Mesothelial cell of epicardium (in vitro differentiated cells): ENCODE data around the gene TMEM178B. TPM values are rescaled to one million over a fixed set of nuclear protein-coding genes. Genes with fewer than 3 reads are reported as not detected.
"Not testable (repeated sequence)": the region's sequence is repeated elsewhere in the genome, so short reads cannot be mapped to it uniquely, and the experiment has no call there.

ENCODE experiments used
- DNase-seq, 2 experiments: peaks; one replicate each; pipeline ENCODE4 v3.0.0; 2021; ENCODE audit warnings: low spot score in 2 of 2; ENCODE audit not compliant: unreplicated experiment in 2 of 2
- H3K27ac Mint-ChIP-seq: 2 replicates; pipeline ENCODE4 v1.8.0; 2021; ENCODE audit warnings: mixed read lengths
- H3K27me3 Mint-ChIP-seq: 2 replicates; pipeline ENCODE4 v1.8.0; 2021; ENCODE audit warnings: low read depth, mixed read lengths
- H3K36me3 Mint-ChIP-seq: 2 replicates; pipeline ENCODE4 v1.8.0; 2021; ENCODE audit warnings: mixed read lengths
- H3K4me1 Mint-ChIP-seq: 2 replicates; pipeline ENCODE4 v1.8.0; 2021; ENCODE audit warnings: mixed read lengths
- H3K4me3 Mint-ChIP-seq: 2 replicates; pipeline ENCODE4 v1.8.0; 2021; ENCODE audit warnings: mild to moderate bottlenecking, moderate library complexity, mixed read lengths
- H3K9me3 Mint-ChIP-seq: 2 replicates; pipeline ENCODE4 v1.8.0; 2021; ENCODE audit warnings: mixed read lengths
- CTCF ChIP-seq: fragments of 200-600 bp; sonication (generic); IDR thresholded peaks from one replicate; pipeline ENCODE4 v1.5.0; 2021; ENCODE audit warnings: antibody characterized with exemption; ENCODE audit not compliant: unreplicated experiment
- total RNA-seq: library from RNA; stranded (reverse); gene quantifications from 3 replicates; pipeline ENCODE4 v1.2.1, GENCODE V29; 2021

TMEM178B gene
- total RNA-seq, 1 donor from 2014 or later: 0.16 TPM

- no peaks in the 10 kb centered on the region for H3K36me3 Mint-ChIP-seq
- no peak for DNase-seq
- no peaks in the 10 kb centered on the region for H3K9me3 Mint-ChIP-seq
- peaks cover 8% of the 10 kb centered on the region for H3K27me3 Mint-ChIP-seq
- no peak overlapping the region for H3K27ac Mint-ChIP-seq
- TF ChIP-seq CTCF: no peak
- no peak overlapping the region for H3K4me3 Mint-ChIP-seq
- H3K4me1 Mint-ChIP-seq: no peaks in the 10 kb centered on the region
Measured at GRCh38 chr7:141113131-141113530, 39.3 kb downstream of the TMEM178B start.

- no peaks in the 10 kb centered on the region for H3K36me3 Mint-ChIP-seq
- H3K9me3 Mint-ChIP-seq: no peaks in the 10 kb centered on the region
- no peak for TF ChIP-seq CTCF
- DNase-seq: no peak
- no peak overlapping the region for H3K4me3 Mint-ChIP-seq
- no peak overlapping the region for H3K27ac Mint-ChIP-seq
- no peaks in the 10 kb centered on the region for H3K4me1 Mint-ChIP-seq
- H3K27me3 Mint-ChIP-seq: peaks cover 8% of the 10 kb centered on the region
Measured at GRCh38 chr7:141114029-141114664, 40.3 kb downstream of the TMEM178B start.

GRCh38 chr7:141115965-141116364 lies 42.1 kb downstream of the TMEM178B start:
- no peaks in the 10 kb centered on the region for H3K36me3 Mint-ChIP-seq
- H3K4me1 Mint-ChIP-seq: no peaks in the 10 kb centered on the region
- no peak for DNase-seq
- no peak for TF ChIP-seq CTCF
- no peak overlapping the region for H3K4me3 Mint-ChIP-seq
- peaks cover 9% of the 10 kb centered on the region for H3K27me3 Mint-ChIP-seq
- no peak overlapping the region for H3K27ac Mint-ChIP-seq
- no peaks in the 10 kb centered on the region for H3K9me3 Mint-ChIP-seq

- H3K9me3 Mint-ChIP-seq, H3K36me3 Mint-ChIP-seq, H3K4me3 Mint-ChIP-seq, DNase-seq, H3K4me1 Mint-ChIP-seq, H3K27ac Mint-ChIP-seq: not testable (repeated sequence)
- H3K27me3 Mint-ChIP-seq: peaks cover 15% of the 10 kb centered on the region
Measured at GRCh38 chr7:141116661-141117060, 42.8 kb downstream of the TMEM178B start.

- no peak for DNase-seq
- TF ChIP-seq CTCF: no peak
- no peak overlapping the region for H3K4me3 Mint-ChIP-seq
- H3K27me3 Mint-ChIP-seq: peaks cover 13% of the 10 kb centered on the region
- no peak overlapping the region for H3K27ac Mint-ChIP-seq
- no peaks in the 10 kb centered on the region for H3K9me3 Mint-ChIP-seq
- H3K36me3 Mint-ChIP-seq: no peaks in the 10 kb centered on the region
- no peaks in the 10 kb centered on the region for H3K4me1 Mint-ChIP-seq
Measured at GRCh38 chr7:141118767-141119166, 44.9 kb downstream of the TMEM178B start.

GRCh38 chr7:141119187-141119586 lies 45.3 kb downstream of the TMEM178B start:
- Mint-ChIP-seq H3K27ac (no peak overlapping the region), H3K36me3 (no peaks in the 10 kb centered on the region), H3K4me1 (no peaks in the 10 kb centered on the region), H3K27me3 (peaks cover 13% of the 10 kb centered on the region), H3K9me3 (no peaks in the 10 kb centered on the region), H3K4me3 (no peak overlapping the region)
- no peak for DNase-seq
- TF ChIP-seq CTCF: no peak
